Measurements from ENCODE around the gene SDC1. TPM values are rescaled to one million over a fixed set of nuclear protein-coding genes. Genes with fewer than 3 reads are reported as not detected.
A peak's percentile ranks its signal among the peaks of the same experiment; 100 is the strongest.

The SDC1 gene
- total RNA-seq, 4 donors from 2014 or later, result 0.50 to 5.4 (median 1.6) TPM

GRCh38 chr2:20177556-20178248 is 47.2 kb downstream of the SDC1 start:
- TF ChIP-seq CTCF (IDR thresholded peaks at IDR 0.05), result no peak
- ATAC-seq (ENCODE audit: low FRiP score) (no peak), DNase-seq (ENCODE audit: low spot score) (no peak)

GRCh38 chr2:20176760-20177159 is 48.2 kb downstream of the SDC1 start:
- no peak for DNase-seq (ENCODE audit: low spot score)
- no peak for TF ChIP-seq CTCF (IDR thresholded peaks at IDR 0.05)
- ATAC-seq (ENCODE audit: low FRiP score), result no peak

GRCh38 chr2:20175931-20176330 is 49.0 kb downstream of the SDC1 start:
- DNase-seq (ENCODE audit: low spot score) (no peak), ATAC-seq (ENCODE audit: low FRiP score) (no peak)
- no peak for TF ChIP-seq CTCF (IDR thresholded peaks at IDR 0.05)

GRCh38 chr2:20175267-20175666 is 49.7 kb downstream of the SDC1 start:
- ATAC-seq (ENCODE audit: low FRiP score) (no peak), DNase-seq (ENCODE audit: low spot score) (no peak)
- TF ChIP-seq CTCF (IDR thresholded peaks at IDR 0.05), result no peak

GRCh38 chr2:20174410-20174809 is 50.5 kb downstream of the SDC1 start:
- no peak for ATAC-seq (ENCODE audit: low FRiP score)
- no peak for TF ChIP-seq CTCF (IDR thresholded peaks at IDR 0.05)

GRCh38 chr2:20173496-20174402 is 51.2 kb downstream of the SDC1 start:
- DNase-seq (ENCODE audit: low spot score), result no peak
- peak; percentile 29 for ATAC-seq (ENCODE audit: low FRiP score)
- no peak for TF ChIP-seq CTCF (IDR thresholded peaks at IDR 0.05)

More at GRCh38 chr2:20174410-20174809, 50.5 kb downstream of the SDC1 start:
- DNase-seq (ENCODE audit: low spot score), result no peak
